CD4-positive, alpha-beta T cell (primary cell): Measurements from ENCODE around the gene ARHGEF37. TPM values are rescaled to one million over a fixed set of nuclear protein-coding genes. Genes with fewer than 3 reads are reported as not detected.

Experiments used
- ATAC-seq: fragments of 200-7000 bp; cut with Tn5 transposase; one replicate; pipeline ENCODE4 v1.10.0; 2022; ENCODE audit warnings: mild to moderate bottlenecking; ENCODE audit not compliant: poor library complexity
- CTCF ChIA-PET: fragments of 350-600 bp; sonication (Branson Sonifier 250); formaldehyde crosslinking; loops from one replicate; lab custom pipeline; 2021; ENCODE audit warnings: antibody characterized with exemption, inconsistent platforms; lab: Charles Lee
- POLR2A ChIA-PET: fragments of 350-600 bp; sonication (Branson Sonifier 250); formaldehyde crosslinking; loops from one replicate; lab custom pipeline; 2021; ENCODE audit warnings: antibody characterized with exemption, inconsistent platforms; lab: Charles Lee
- DNase-seq, 14 experiments: peaks; one replicate each; pipeline ENCODE4 v3.0.0-alpha.2; 2013 to 2020; ENCODE audit warnings: mixed read lengths in 2 of 14
- H3K27ac ChIP-seq, 2 donors: one replicate each; pipeline versions ENCODE4 v1.5.1 to v1.7.0; 2013; ENCODE audit warnings: low read length in 2 of 2, low read depth in 1 of 2, mild to moderate bottlenecking in 1 of 2
- H3K27me3 ChIP-seq, 2 experiments: 1 replicate in 1 of 2; 2 replicates in 1 of 2; pipeline versions ENCODE4 v1.6.1 to v1.7.0; 2013; ENCODE audit warnings: low read length in 2 of 2, control low read depth in 1 of 2, mild to moderate bottlenecking in 1 of 2, moderate library complexity in 1 of 2; ENCODE audit not compliant: insufficient read depth in 2 of 2, control insufficient read depth in 1 of 2
- H3K36me3 ChIP-seq: one replicate; pipeline ENCODE4 v1.6.1; 2013; ENCODE audit warnings: low read length, control low read depth; ENCODE audit not compliant: insufficient read depth
- H3K4me1 ChIP-seq: one replicate; pipeline ENCODE4 v1.6.1; 2013; ENCODE audit warnings: low read length, control low read depth; ENCODE audit not compliant: insufficient read depth
- H3K4me3 ChIP-seq: one replicate; pipeline ENCODE4 v1.5.1; 2013; ENCODE audit warnings: mild to moderate bottlenecking, low read length, moderate library complexity
- H3K9me3 ChIP-seq, 2 experiments: 1 replicate in 1 of 2; 2 replicates in 1 of 2; pipeline versions ENCODE4 v1.6.1 to v1.7.0; 2013; ENCODE audit warnings: low read length in 2 of 2, mild to moderate bottlenecking in 2 of 2, control low read depth in 1 of 2, moderate library complexity in 1 of 2; ENCODE audit not compliant: control insufficient read depth in 1 of 2, insufficient read depth in 1 of 2
- H3K27ac Mint-ChIP-seq: one replicate; pipeline ENCODE4 v1.8.0; 2020; ENCODE audit warnings: mixed read lengths
- H3K27me3 Mint-ChIP-seq: one replicate; pipeline ENCODE4 v1.8.0; 2021; ENCODE audit warnings: mixed read lengths
- H3K36me3 Mint-ChIP-seq: one replicate; pipeline ENCODE4 v1.8.0; 2021; ENCODE audit warnings: low read depth, mixed read lengths
- H3K4me1 Mint-ChIP-seq: one replicate; pipeline ENCODE4 v1.8.0; 2021; ENCODE audit warnings: low read depth, mixed read lengths
- H3K4me3 Mint-ChIP-seq: one replicate; pipeline ENCODE4 v1.8.0; 2020; ENCODE audit warnings: mild to moderate bottlenecking, mixed read lengths
- H3K9me3 Mint-ChIP-seq: one replicate; pipeline ENCODE4 v1.8.0; 2020; ENCODE audit warnings: mixed read lengths
- CTCF ChIP-seq: fragments of 200-600 bp; IDR thresholded peaks from one replicate; pipeline ENCODE4 v1.8.0; 2022; ENCODE audit warnings: antibody characterized with exemption, mild to moderate bottlenecking
- intact Hi-C, 2 experiments: fragments of 100-400 bp; cut with DNase I in 1 of 2; cut with micrococcal nuclease in 1 of 2; formaldehyde crosslinking; loops; one replicate each; pipeline versions ENCODE4 v1.15.1 to v1.9.0; 2023 to 2025; cut with DNase I, micrococcal nuclease
- total RNA-seq, 174 experiments: library from RNA in 2 of 174; stranded (reverse) in 2 of 174; gene quantifications; one replicate each; pipeline ENCODE4 v1.2.3 and lab custom pipeline; 2021 to 2026

Gene ARHGEF37
- total RNA-seq, 2 experiments from 2014 or later = 0.41 TPM; not detected in 1

GRCh38 chr5:149575131-149575530 is 6.2 kb upstream of the ARHGEF37 start:
- Mint-ChIP-seq H3K27ac (no peak overlapping the region), H3K4me1 (peaks cover 10% of the 10 kb centered on the region), H3K36me3 (no peaks in the 10 kb centered on the region), H3K4me3 (no peak overlapping the region), H3K9me3 (no peaks in the 10 kb centered on the region), H3K27me3 (no peaks in the 10 kb centered on the region)
- ChIA-PET CTCF (no interaction called here), POLR2A (no interaction called here)
- no peak for TF ChIP-seq CTCF
- Histone ChIP-seq H3K4me3 (no peak overlapping the region), H3K4me1 (peaks cover 11% of the 10 kb centered on the region), H3K27ac (peak overlapping the region in 1 of 2 donors; percentile 6), H3K27me3 (no peaks in the 10 kb centered on the region), H3K36me3 (no peaks in the 10 kb centered on the region), H3K9me3 (no peaks in the 10 kb centered on the region)
- DNase-seq (no peak), ATAC-seq (no peak)
- intact Hi-C loops = no loop called here

GRCh38 chr5:149576021-149576420 is 5.3 kb upstream of the ARHGEF37 start:
- H3K9me3 Mint-ChIP-seq = no peaks in the 10 kb centered on the region
- ATAC-seq (peak; percentile 77), DNase-seq (peak in 3 of 14 experiments; percentile 24 to 56 (median 40))
- H3K36me3 Mint-ChIP-seq = no peaks in the 10 kb centered on the region
- peaks cover 0 to under 1% of the 10 kb centered on the region in 2 experiments for H3K27me3 ChIP-seq
- H3K4me3 Mint-ChIP-seq = no peak overlapping the region
- TF ChIP-seq CTCF = no peak
- peaks cover 4% of the 10 kb centered on the region for H3K27me3 Mint-ChIP-seq
- ChIA-PET CTCF (no interaction called here), POLR2A (no interaction called here)
- peak overlapping the region; percentile 52 for H3K27ac Mint-ChIP-seq
- peak overlapping the region in 1 of 2 donors; percentile 6 for H3K27ac ChIP-seq
- H3K4me3 ChIP-seq = no peak overlapping the region
- H3K9me3 ChIP-seq = no peaks in the 10 kb centered on the region
- H3K4me1 ChIP-seq = peaks cover 16% of the 10 kb centered on the region
- H3K4me1 Mint-ChIP-seq = peaks cover 18% of the 10 kb centered on the region
- no peaks in the 10 kb centered on the region for H3K36me3 ChIP-seq
- intact Hi-C loops = no loop called here

GRCh38 chr5:149578896-149579295 is 2.4 kb upstream of the ARHGEF37 start:
- ATAC-seq (no peak), DNase-seq (no peak)
- Histone ChIP-seq H3K4me1 (peaks cover 23% of the 10 kb centered on the region), H3K9me3 (no peaks in the 10 kb centered on the region), H3K36me3 (no peaks in the 10 kb centered on the region), H3K27me3 (peaks cover 2 to 4% of the 10 kb centered on the region in 2 experiments), H3K27ac (no peak overlapping the region), H3K4me3 (no peak overlapping the region)
- Mint-ChIP-seq H3K27ac (no peak overlapping the region), H3K36me3 (no peaks in the 10 kb centered on the region), H3K9me3 (no peaks in the 10 kb centered on the region), H3K4me3 (no peak overlapping the region), H3K27me3 (peaks cover 4% of the 10 kb centered on the region), H3K4me1 (peaks cover 27% of the 10 kb centered on the region)
- POLR2A ChIA-PET = no interaction called here
- no peak for TF ChIP-seq CTCF
- CTCF ChIA-PET = no interaction called here
- intact Hi-C loops = no loop called here
